MCF 10A (cell line): ENCODE measurements around the gene ATP6V0B. TPM values are rescaled to one million over a fixed set of nuclear protein-coding genes. Genes with fewer than 3 reads are reported as not detected.
A peak's percentile ranks its signal among the peaks of the same experiment; 100 is the strongest.

ENCODE experiments used
- BruUV-seq: library from RNA; stranded (reverse); fragments of 400-500 nt; replicated peaks from 2 replicates; lab custom pipeline; 2021; lab: Mats Ljungman, UMichigan
- CTCF ChIA-PET: fragments of 300-600 bp; sonication (Branson Sonifier 250); formaldehyde crosslinking; extraction: SDS; loops from one replicate; lab custom pipeline; 2021; ENCODE audit warnings: antibody characterized with exemption, inconsistent platforms; lab: Yijun Ruan, JAX
- POLR2A ChIA-PET: fragments of 300-600, 350-650 bp; sonication (Branson Sonifier 250); formaldehyde crosslinking; extraction: SDS; loops from one replicate; lab custom pipeline; 2020; ENCODE audit warnings: antibody characterized with exemption, inconsistent platforms; lab: Yijun Ruan, JAX
- DNase-seq: peaks from one replicate; pipeline ENCODE4 v3.0.0-alpha.2; 2018; ENCODE audit not compliant: unreplicated experiment
- H3K27ac Mint-ChIP-seq: one replicate; pipeline ENCODE4 v1.8.0; 2022; ENCODE audit warnings: mild to moderate bottlenecking, low read depth, mixed read lengths; ENCODE audit not compliant: unreplicated experiment
- H3K27me3 Mint-ChIP-seq: one replicate; pipeline ENCODE4 v1.8.0; 2022; ENCODE audit warnings: mixed read lengths; ENCODE audit not compliant: insufficient read depth, unreplicated experiment
- H3K36me3 Mint-ChIP-seq: one replicate; pipeline ENCODE4 v1.8.0; 2022; ENCODE audit warnings: mild to moderate bottlenecking, moderate library complexity, mixed read lengths; ENCODE audit not compliant: insufficient read depth, unreplicated experiment
- H3K4me1 Mint-ChIP-seq: one replicate; pipeline ENCODE4 v1.8.0; 2022; ENCODE audit warnings: mixed read lengths; ENCODE audit not compliant: insufficient read depth, unreplicated experiment
- H3K4me3 Mint-ChIP-seq: one replicate; pipeline ENCODE4 v1.8.0; 2022; ENCODE audit warnings: mild to moderate bottlenecking, moderate library complexity, mixed read lengths; ENCODE audit not compliant: unreplicated experiment
- H3K9me3 Mint-ChIP-seq: one replicate; pipeline ENCODE4 v1.8.0; 2022; ENCODE audit warnings: mixed read lengths; ENCODE audit not compliant: unreplicated experiment
- CTCF ChIP-seq: fragments of 200-600 bp; IDR thresholded peaks from one replicate; pipeline ENCODE4 v1.8.0; 2022; ENCODE audit warnings: antibody characterized with exemption, mild to moderate bottlenecking; ENCODE audit not compliant: unreplicated experiment
- intact Hi-C: fragments of 100-400 bp; cut with micrococcal nuclease; formaldehyde crosslinking; loops from 2 replicates; pipeline ENCODE4 v1.14.1; 2022
- total RNA-seq: library from RNA; stranded (reverse); gene quantifications from 2 replicates; pipeline ENCODE4 v1.2.3, GENCODE V29; 2022

The ATP6V0B gene
- total RNA-seq, 1 experiment from 2014 or later: 120 TPM

- POLR2A ChIA-PET: interaction anchor here (1.0 to 3.3 kb wide), 4 partner anchors 15 to 167 kb away, joined by 3 to 13 read pairs (median 12); partner anchors contain the start of gene IPO13
- no peaks in the 10 kb centered on the region for H3K27me3 Mint-ChIP-seq
- peaks cover 27% of the 10 kb centered on the region for H3K4me1 Mint-ChIP-seq
- H3K4me3 Mint-ChIP-seq: no peak overlapping the region
- CTCF ChIA-PET: interaction anchor here (0.6 to 13.0 kb wide), 7 partner anchors 9 to 164 kb away, joined by 3 to 369 read pairs (median 4); no protein-coding TSS in a partner anchor
- peak; percentile 44 for DNase-seq
- no peaks in the 10 kb centered on the region for H3K36me3 Mint-ChIP-seq
- no TSS peak for BruUV-seq
- no peak overlapping the region for H3K27ac Mint-ChIP-seq
- H3K9me3 Mint-ChIP-seq: peaks cover 9% of the 10 kb centered on the region
- no peak for TF ChIP-seq CTCF
- intact Hi-C loops: loop anchor here (10.0 kb wide), 2 partner anchors 76 to 696 kb away; no protein-coding TSS in a partner anchor
Observed at GRCh38 chr1:43930949-43931275, 43.8 kb upstream of the ATP6V0B start.

- ChIA-PET POLR2A (interaction anchor here (0.6 to 3.3 kb wide), 7 partner anchors 14 to 280 kb away, joined by 3 to 34 read pairs (median 3); partner anchors contain the start of gene IPO13), CTCF (interaction anchor here (0.6 to 13.0 kb wide), 4 partner anchors 14 to 165 kb away, joined by 3 to 369 read pairs (median 4); no protein-coding TSS in a partner anchor)
- TF ChIP-seq CTCF: no peak
- no peaks in the 10 kb centered on the region for H3K27me3 Mint-ChIP-seq
- H3K36me3 Mint-ChIP-seq: no peaks in the 10 kb centered on the region
- H3K27ac Mint-ChIP-seq: no peak overlapping the region
- H3K9me3 Mint-ChIP-seq: peaks cover 7% of the 10 kb centered on the region
- no peak for DNase-seq
- H3K4me1 Mint-ChIP-seq: peaks cover 27% of the 10 kb centered on the region
- H3K4me3 Mint-ChIP-seq: no peak overlapping the region
- BruUV-seq: no TSS peak
- intact Hi-C loops: loop anchor here (10.0 kb wide), 2 partner anchors 77 to 697 kb away; no protein-coding TSS in a partner anchor
Observed at GRCh38 chr1:43931711-43932660, 42.8 kb upstream of the ATP6V0B start.

GRCh38 chr1:43932786-43933385 lies 41.9 kb upstream of the ATP6V0B start:
- intact Hi-C loops: loop anchor here (10.0 kb wide), 2 partner anchors 78 to 698 kb away; no protein-coding TSS in a partner anchor
- ChIA-PET CTCF (interaction anchor here (0.6 to 13.0 kb wide), 7 partner anchors 11 to 1079 kb away, joined by 4 to 369 read pairs (median 18); no protein-coding TSS in a partner anchor), POLR2A (interaction anchor here (0.6 to 3.3 kb wide), 8 partner anchors 13 to 281 kb away, joined by 3 to 34 read pairs (median 3); no protein-coding TSS in a partner anchor)
- no peak for TF ChIP-seq CTCF
- peak; percentile 49 for DNase-seq
- Mint-ChIP-seq H3K4me3 (peak overlapping the region; percentile 34), H3K4me1 (peaks cover 35% of the 10 kb centered on the region), H3K9me3 (peaks cover 1% of the 10 kb centered on the region), H3K36me3 (no peaks in the 10 kb centered on the region), H3K27ac (no peak overlapping the region), H3K27me3 (no peaks in the 10 kb centered on the region)
- BruUV-seq: no TSS peak
